Prostate gland (tissue), 2 donors: ENCODE data around the gene SYNE1. TPM values are rescaled to one million over a fixed set of nuclear protein-coding genes. Genes with fewer than 3 reads are reported as not detected.

ENCODE experiments used
- DNase-seq: peaks from one replicate; pipeline ENCODE4 v3.0.0-alpha.2; 2019; ENCODE audit warnings: low spot score
- H3K27ac ChIP-seq, 2 donors: fragments of 200-600 bp; sonication (generic); 2 replicates each; pipeline ENCODE4 v1.5.1; 2017 to 2019
- H3K27me3 ChIP-seq: fragments of 200-600 bp; sonication (generic); replicated peaks from 2 replicates; pipeline ENCODE4 v1.5.1; 2019; ENCODE audit not compliant: insufficient read depth
- H3K36me3 ChIP-seq, 2 donors: fragments of 200-600 bp; sonication (generic); 1 replicate in 1 of 2; 2 replicates in 1 of 2; pipeline versions ENCODE4 v1.5.1 to v1.8.1; 2017 to 2019
- H3K4me1 ChIP-seq: fragments of 200-600 bp; sonication (generic); replicated peaks from 2 replicates; pipeline ENCODE4 v1.5.1; 2019
- H3K4me3 ChIP-seq, 2 donors: fragments of 200-600 bp; sonication (generic); 2 replicates each; pipeline ENCODE4 v1.5.1; 2017 to 2019
- H3K9me3 ChIP-seq: fragments of 200-600 bp; sonication (generic); 2 replicates; pipeline ENCODE4 v1.5.1; 2017
- CTCF ChIP-seq, 4 experiments: fragments of 200-600 bp in 2 of 4; fragments of 450-650 bp in 2 of 4; sonication (generic) in 2 of 4; IDR thresholded peaks; 1 replicate in 3 of 4; 2 replicates in 1 of 4; pipeline ENCODE4 v1.5.1; 2016 to 2019; ENCODE audit warnings: antibody characterized with exemption in 4 of 4, mild to moderate bottlenecking in 2 of 4, moderate library complexity in 2 of 4
- POLR2A ChIP-seq: fragments of 450-650 bp; IDR thresholded peaks from one replicate; pipeline ENCODE4 v1.6.1; 2016; ENCODE audit warnings: antibody characterized with exemption, mild to moderate bottlenecking
- POLR2AphosphoS5 ChIP-seq: sonication (generic); formaldehyde crosslinking; IDR thresholded peaks from one replicate; pipeline ENCODE4 v1.6.1; 2017; ENCODE audit warnings: antibody characterized with exemption
- WGBS: methylation state at CpG from one replicate; pipeline ENCODE4 v1.1.5; 2018; 5-methylcytosine and 5-hydroxymethylcytosine counted together
- intact Hi-C: fragments of 100-400 bp; cut with DNase I; formaldehyde crosslinking; loops from one replicate; pipeline ENCODE4 v1.14.2; 2022
- total RNA-seq, 2 donors: library from RNA; depleted of rRNA; stranded (reverse); fragments of >200 nt; gene quantifications; one replicate each; pipeline ENCODE4 v1.1.0, GENCODE V29; 2016

The SYNE1 gene
- total RNA-seq, 2 donors from 2014 or later, result 36.5 to 154 TPM

GRCh38 chr6:152416652-152417051 lies 220.5 kb downstream of the SYNE1 start:
- Histone ChIP-seq H3K4me3 (no peak overlapping the region), H3K36me3 (no peaks in the 10 kb centered on the region), H3K9me3 (no peaks in the 10 kb centered on the region), H3K4me1 (no peaks in the 10 kb centered on the region), H3K27me3 (no peaks in the 10 kb centered on the region), H3K27ac (no peak overlapping the region)
- no peak for DNase-seq
- intact Hi-C loops, result no loop called here
- WGBS, result 90% methylated on average over 8 of the region's 8 CpGs
- TF ChIP-seq CTCF (IDR thresholded peaks at IDR 0.05) (no peak), POLR2A (no peak), POLR2AphosphoS5 (no peak)

- 77% methylated on average over 6 of the region's 6 CpGs for WGBS
- intact Hi-C loops, result no loop called here
- H3K4me3 ChIP-seq, result no peak overlapping the region
- no peak for DNase-seq
- no peaks in the 10 kb centered on the region for H3K27me3 ChIP-seq
- H3K36me3 ChIP-seq, result no peaks in the 10 kb centered on the region
- no peaks in the 10 kb centered on the region for H3K4me1 ChIP-seq
- H3K27ac ChIP-seq, result no peak overlapping the region
- TF ChIP-seq POLR2A, result no peak
- TF ChIP-seq POLR2AphosphoS5, result no peak
- TF ChIP-seq CTCF (IDR thresholded peaks at IDR 0.05), result no peak
- no peaks in the 10 kb centered on the region for H3K9me3 ChIP-seq
These were observed 232.1 kb downstream of the SYNE1 start for GRCh38 chr6:152404936-152405595.

- 67% methylated on average over 6 of the region's 6 CpGs for WGBS
- Histone ChIP-seq H3K27me3 (no peaks in the 10 kb centered on the region), H3K4me3 (no peak overlapping the region), H3K4me1 (no peaks in the 10 kb centered on the region), H3K27ac (no peak overlapping the region), H3K9me3 (no peaks in the 10 kb centered on the region), H3K36me3 (no peaks in the 10 kb centered on the region)
- no peak for DNase-seq
- no peak for TF ChIP-seq POLR2A
- no peak for TF ChIP-seq CTCF (IDR thresholded peaks at IDR 0.05)
- no peak for TF ChIP-seq POLR2AphosphoS5
- intact Hi-C loops, result no loop called here
These were observed 232.9 kb downstream of the SYNE1 start for GRCh38 chr6:152404086-152404857.

- Histone ChIP-seq H3K9me3 (no peaks in the 10 kb centered on the region), H3K27me3 (no peaks in the 10 kb centered on the region), H3K27ac (no peak overlapping the region), H3K4me1 (no peaks in the 10 kb centered on the region), H3K36me3 (no peaks in the 10 kb centered on the region), H3K4me3 (no peak overlapping the region)
- DNase-seq, result no peak
- WGBS, result 70% methylated on average over 2 of the region's 2 CpGs
- no peak for TF ChIP-seq POLR2AphosphoS5
- TF ChIP-seq POLR2A, result no peak
- TF ChIP-seq CTCF (IDR thresholded peaks at IDR 0.05), result no peak
- intact Hi-C loops, result no loop called here
These were observed 234.4 kb downstream of the SYNE1 start for GRCh38 chr6:152402791-152403190.

DNA sequence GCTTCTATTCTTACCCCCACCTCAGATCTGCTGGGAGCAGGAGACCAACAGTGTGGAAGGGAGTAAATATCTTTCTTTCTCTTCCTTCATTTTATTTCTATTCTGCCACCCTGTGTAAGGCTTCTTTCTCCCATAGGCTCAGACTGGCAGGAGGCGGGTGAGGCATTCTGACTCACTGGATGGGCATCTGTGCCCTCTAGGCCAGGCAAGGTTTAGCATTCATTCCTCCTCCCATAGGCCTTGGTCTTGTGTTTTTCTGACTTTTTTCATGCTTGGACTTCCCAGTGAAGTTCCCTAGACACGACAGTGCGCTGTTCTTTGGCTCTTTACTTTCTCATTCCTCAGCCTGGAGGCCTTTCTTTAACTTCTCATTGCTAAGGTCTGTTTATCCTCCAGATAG lies 235.2 kb downstream of the SYNE1 start:
- Histone ChIP-seq H3K27ac (no peak overlapping the region), H3K4me3 (no peak overlapping the region), H3K4me1 (no peaks in the 10 kb centered on the region), H3K36me3 (no peaks in the 10 kb centered on the region), H3K9me3 (no peaks in the 10 kb centered on the region), H3K27me3 (no peaks in the 10 kb centered on the region)
- TF ChIP-seq CTCF (IDR thresholded peaks at IDR 0.05) (no peak), POLR2AphosphoS5 (no peak), POLR2A (no peak)
- DNase-seq, result no peak
- WGBS, result 85% methylated on average over 3 of the region's 3 CpGs
- intact Hi-C loops, result no loop called here
